IMR-90 (cell line): ENCODE results near the gene GOLGA8H. TPM values are rescaled to one million over a fixed set of nuclear protein-coding genes. Genes with fewer than 3 reads are reported as not detected.
"Not testable (repeated sequence)": the region's sequence is repeated elsewhere in the genome, so short reads cannot be mapped to it uniquely, and the experiment has no call there.

Experiments used
- ATAC-seq: fragments of 200-7000 bp; cut with Tn5 transposase; 2 replicates; pipeline ENCODE4 v1.9.1; 2020; ENCODE audit warnings: low read depth, mild to moderate bottlenecking, moderate library complexity
- BruUV-seq: library from RNA; stranded (reverse); fragments of 400-500 nt; replicated peaks from 2 replicates; lab custom pipeline; 2021; lab: Mats Ljungman, UMichigan
- CTCF ChIA-PET: fragments of 300-600 bp; formaldehyde crosslinking; extraction: SDS; loops from one replicate; lab custom pipeline; 2021; ENCODE audit warnings: antibody characterized with exemption; lab: Yijun Ruan, JAX
- POLR2A ChIA-PET: fragments of 300-600 bp; sonication (Branson Sonifier 250); formaldehyde crosslinking; loops from one replicate; lab custom pipeline; 2022; ENCODE audit warnings: antibody characterized with exemption; ENCODE audit not compliant: unreplicated experiment; lab: Charles Lee
- DNase-seq: peaks from one replicate; pipeline ENCODE4 v3.0.0; 2013
- H2AFZ ChIP-seq: replicated peaks from 2 replicates; pipeline ENCODE3; 2013; ENCODE audit warnings: low read length, mild to moderate bottlenecking; ENCODE audit not compliant: poor library complexity
- H2AK5ac ChIP-seq: 2 replicates; pipeline ENCODE4 v1.6.1; 2013; ENCODE audit warnings: low read depth, low read length, inconsistent platforms
- H2AK9ac ChIP-seq: replicated peaks from 2 replicates; pipeline ENCODE3; 2013; ENCODE audit warnings: mild to moderate bottlenecking, low read depth, low read length, moderate library complexity; ENCODE audit not compliant: poor library complexity
- H2BK120ac ChIP-seq: 2 replicates; pipeline ENCODE4 v1.6.1; 2013; ENCODE audit warnings: low read depth, low read length, inconsistent platforms
- H2BK15ac ChIP-seq: 3 replicates; pipeline ENCODE4 v1.6.1; 2013; ENCODE audit warnings: low read depth, low read length, inconsistent platforms
- H2BK20ac ChIP-seq: 2 replicates; pipeline ENCODE4 v1.6.1; 2013; ENCODE audit warnings: low read depth, mild to moderate bottlenecking, inconsistent platforms, low read length, moderate library complexity
- H2BK5ac ChIP-seq: 2 replicates; pipeline ENCODE4 v1.6.1; 2013; ENCODE audit warnings: mild to moderate bottlenecking, low read depth, low read length, inconsistent platforms; ENCODE audit not compliant: poor library complexity, severe bottlenecking
- H3K14ac ChIP-seq: replicated peaks from 2 replicates; pipeline ENCODE4 v1.6.1; 2013; ENCODE audit warnings: low read depth, low read length, inconsistent platforms
- H3K18ac ChIP-seq: 2 replicates; pipeline ENCODE4 v1.6.1; 2013; ENCODE audit warnings: low read depth, low read length, control low read depth
- H3K23ac ChIP-seq: 2 replicates; pipeline ENCODE4 v1.6.1; 2013; ENCODE audit warnings: low read depth, low read length, inconsistent platforms
- H3K27ac ChIP-seq: 2 replicates; pipeline ENCODE4 v1.5.1; 2013; ENCODE audit warnings: mild to moderate bottlenecking, control low read depth, low read length; ENCODE audit not compliant: insufficient read depth
- H3K27me3 ChIP-seq: 2 replicates; pipeline ENCODE4 v1.6.1; 2013; ENCODE audit warnings: low read length; ENCODE audit not compliant: control insufficient read depth, insufficient read depth
- H3K36me3 ChIP-seq: 2 replicates; pipeline ENCODE4 v1.6.1; 2013; ENCODE audit warnings: low read length, mixed read lengths; ENCODE audit not compliant: control insufficient read depth, insufficient read depth
- H3K4ac ChIP-seq: 2 replicates; pipeline ENCODE4 v1.6.1; 2013; ENCODE audit warnings: low read depth, low read length, inconsistent platforms
- H3K4me1 ChIP-seq: 2 replicates; pipeline ENCODE4 v1.6.1; 2013; ENCODE audit warnings: low read length, mixed read lengths; ENCODE audit not compliant: control insufficient read depth, insufficient read depth
- H3K4me2 ChIP-seq: 2 replicates; pipeline ENCODE4 v1.6.1; 2013; ENCODE audit warnings: low read depth, mild to moderate bottlenecking, control low read depth, low read length, moderate library complexity
- H3K4me3 ChIP-seq: 2 replicates; pipeline ENCODE4 v1.5.1; 2013; ENCODE audit warnings: low read depth, mild to moderate bottlenecking, control low read depth, low read length, moderate library complexity; ENCODE audit not compliant: insufficient read depth
- H3K56ac ChIP-seq: 2 replicates; pipeline ENCODE4 v1.6.1; 2013; ENCODE audit warnings: low read length, inconsistent platforms; ENCODE audit not compliant: insufficient read depth; ENCODE audit errors: extremely low read depth
- H3K79me1 ChIP-seq, 2 experiments: 2 replicates each; pipeline ENCODE4 v1.6.1; 2013; ENCODE audit warnings: low read length in 2 of 2, inconsistent platforms in 1 of 2, low read depth in 1 of 2
- H3K9ac ChIP-seq: 2 replicates; pipeline ENCODE4 v1.6.1; 2013; ENCODE audit warnings: low read depth, low read length, control low read depth
- H3K9me1 ChIP-seq: 2 replicates; pipeline ENCODE4 v1.6.1; 2013; ENCODE audit warnings: low read length, inconsistent platforms; ENCODE audit not compliant: insufficient read depth
- H3K9me3 ChIP-seq: 2 replicates; pipeline ENCODE4 v1.6.1; 2013; ENCODE audit warnings: low read length; ENCODE audit not compliant: control insufficient read depth, insufficient read depth
- H4K20me1 ChIP-seq: 2 replicates; pipeline ENCODE4 v1.6.1; 2013; ENCODE audit warnings: low read length, inconsistent platforms; ENCODE audit not compliant: insufficient read depth
- H4K5ac ChIP-seq: 2 replicates; pipeline ENCODE4 v1.6.1; 2013; ENCODE audit warnings: mild to moderate bottlenecking, low read depth, low read length, control low read depth
- H4K8ac ChIP-seq, 2 experiments: 2 replicates each; pipeline ENCODE4 v1.6.1; 2013; ENCODE audit warnings: low read depth in 2 of 2, low read length in 2 of 2, control low read depth in 1 of 2, inconsistent platforms in 1 of 2
- H4K91ac ChIP-seq: 2 replicates; pipeline ENCODE4 v1.6.1; 2013; ENCODE audit warnings: low read depth, low read length, inconsistent platforms; ENCODE audit not compliant: insufficient read depth
- WGBS, 2 experiments: methylation state at CpG; one replicate each; pipeline versions ENCODE4 v1.1.5 to v1.1.7; 2013; ENCODE audit warnings: missing lambda C conversion rate in 2 of 2; ENCODE audit not compliant: insufficient read length in 1 of 2; ENCODE audit errors: extremely low coverage in 2 of 2; 5-methylcytosine and 5-hydroxymethylcytosine counted together
- dilution Hi-C: fragments of 300-500 bp; cut with HindIII; formaldehyde crosslinking; loops from one replicate; pipeline ENCODE4 v1.14.3; 2018; ENCODE audit warnings: low sequenced_read_pairs; ENCODE audit not compliant: unreplicated experiment
- in situ Hi-C: fragments of 300-500 bp; cut with MboI; formaldehyde crosslinking; loops from 3 replicates; pipeline ENCODE4 v1.14.3; 2019; ENCODE audit warnings: low sequenced_read_pairs, inconsistent platforms, mixed read lengths
- intact Hi-C: fragments of 100-400 bp; cut with micrococcal nuclease; formaldehyde crosslinking; loops from 2 replicates; pipeline ENCODE4 v1.10.0; 2022
- polyA plus RNA-seq, 3 experiments: library from polyadenylated mRNA; depleted of rRNA; stranded (reverse); fragments of >200 nt; gene quantifications; 2 replicates each; pipeline ENCODE4 v1.2.3, GENCODE V29; 2012; ENCODE audit warnings: low replicate concordance in 1 of 3
- total RNA-seq: library from RNA; depleted of rRNA; stranded (reverse); fragments of >200 nt; gene quantifications from 2 replicates; pipeline ENCODE4 v1.2.3, GENCODE V29; 2012

The GOLGA8H gene
- total and polyA plus RNA-seq, 2 of the 4 experiments (the other 2 are of a cell fraction) = not detected

DNA sequence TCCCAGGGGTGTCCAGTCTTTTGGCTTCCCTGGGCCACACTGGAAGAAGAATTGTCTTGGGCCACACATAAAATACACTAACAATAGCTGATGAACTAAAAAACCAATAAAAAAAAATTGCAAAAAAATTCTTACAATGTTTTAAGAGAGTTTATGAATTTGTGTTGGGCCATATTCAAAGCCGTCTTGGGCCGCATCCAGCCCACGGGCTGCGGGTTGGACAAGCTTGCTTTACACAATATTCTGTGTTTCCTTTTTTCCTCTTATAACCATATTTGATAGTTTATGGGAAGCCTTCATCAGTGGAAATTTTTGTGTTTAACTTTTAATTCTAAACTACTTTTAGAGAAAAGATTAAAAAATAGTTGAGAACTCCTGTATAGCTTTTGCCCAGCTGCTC lies 23.1 kb upstream of the GOLGA8H start:
- H3K9me1 ChIP-seq, H3K14ac ChIP-seq, DNase-seq, H3K9ac ChIP-seq, H2BK15ac ChIP-seq, H3K4ac ChIP-seq, H3K4me3 ChIP-seq, H4K5ac ChIP-seq, H3K27me3 ChIP-seq, BruUV-seq, H3K9me3 ChIP-seq, H3K56ac ChIP-seq, H2AFZ ChIP-seq, H2BK5ac ChIP-seq, POLR2A ChIA-PET, intact Hi-C loops, H2BK20ac ChIP-seq, ATAC-seq, H4K20me1 ChIP-seq, H3K79me1 ChIP-seq, in situ Hi-C loops, dilution Hi-C loops, H3K23ac ChIP-seq, H4K8ac ChIP-seq, H3K4me2 ChIP-seq, H2BK120ac ChIP-seq, H4K91ac ChIP-seq, H3K4me1 ChIP-seq, H3K18ac ChIP-seq, H3K36me3 ChIP-seq, H2AK5ac ChIP-seq, CTCF ChIA-PET, H3K27ac ChIP-seq, H2AK9ac ChIP-seq: not testable (repeated sequence)
- whole genome bisulfite sequencing, 2 experiments = no CpG with 5 or more reads among the region's 4 CpGs

DNA sequence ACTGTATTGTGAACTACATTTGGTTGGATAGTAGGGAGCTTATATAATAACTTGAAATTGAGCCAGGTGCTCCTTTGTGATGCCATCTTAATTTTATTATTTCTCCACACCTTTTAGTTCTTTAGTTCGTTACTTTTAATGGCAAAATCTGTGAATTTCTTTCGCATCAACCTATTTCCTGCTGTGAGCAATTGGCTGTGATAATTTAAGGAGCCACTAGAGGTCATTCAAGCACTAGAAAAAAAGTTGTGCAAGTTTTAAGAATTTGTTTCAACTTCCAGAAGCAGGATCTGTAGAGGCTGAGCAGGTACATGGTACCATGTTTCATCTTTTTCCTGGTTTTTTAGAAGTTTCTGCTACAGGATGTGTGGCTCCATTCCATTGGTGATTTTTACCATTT lies 4.9 kb upstream of the GOLGA8H start:
- in situ Hi-C loops, H2BK20ac ChIP-seq, H2BK15ac ChIP-seq, H4K8ac ChIP-seq, H3K9me3 ChIP-seq, H4K91ac ChIP-seq, H4K5ac ChIP-seq, H3K9me1 ChIP-seq, dilution Hi-C loops, H3K27me3 ChIP-seq, H3K4me1 ChIP-seq, H3K56ac ChIP-seq, POLR2A ChIA-PET, ATAC-seq, H3K27ac ChIP-seq, H3K4ac ChIP-seq, H3K9ac ChIP-seq, H2AK5ac ChIP-seq, H3K18ac ChIP-seq, H3K36me3 ChIP-seq, H2AK9ac ChIP-seq, H3K4me2 ChIP-seq, H2BK5ac ChIP-seq, H4K20me1 ChIP-seq, H2BK120ac ChIP-seq, BruUV-seq, H3K79me1 ChIP-seq, CTCF ChIA-PET, H3K4me3 ChIP-seq, H2AFZ ChIP-seq, H3K14ac ChIP-seq, intact Hi-C loops, DNase-seq, H3K23ac ChIP-seq: not testable (repeated sequence)
- no CpG with 5 or more reads among the region's 2 CpGs for whole genome bisulfite sequencing, 2 experiments
